Upper lobe of left lung (tissue), 6 donors: Measurements from ENCODE around the gene SEC14L3. TPM values are rescaled to one million over a fixed set of nuclear protein-coding genes. Genes with fewer than 3 reads are reported as not detected.

Source experiments
- ATAC-seq, 2 donors: fragments of 200-7000 bp; cut with Tn5 transposase; one replicate each; pipeline ENCODE4 v1.9.1; 2022; ENCODE audit warnings: mild to moderate bottlenecking in 2 of 2, moderate library complexity in 2 of 2; ENCODE audit not compliant: low FRiP score in 2 of 2
- DNase-seq, 2 donors: peaks; one replicate each; pipeline ENCODE4 v3.0.0-alpha.2; 2019 to 2020
- H3K27ac ChIP-seq, 4 donors: fragments of 200-600 bp; sonication (generic); one replicate each; pipeline ENCODE4 v1.5.1; 2016 to 2019
- H3K27me3 ChIP-seq, 4 donors: fragments of 200-600 bp; sonication (generic); one replicate each; pipeline ENCODE4 v1.5.1; 2017 to 2019
- H3K36me3 ChIP-seq, 4 donors: fragments of 200-600 bp; sonication (generic); one replicate each; pipeline ENCODE4 v1.5.1; 2016 to 2019
- H3K4me1 ChIP-seq, 4 donors: fragments of 200-600 bp; sonication (generic); one replicate each; pipeline ENCODE4 v1.5.1; 2018 to 2019
- H3K4me3 ChIP-seq, 4 donors: fragments of 200-600 bp; sonication (generic); one replicate each; pipeline ENCODE4 v1.5.1; 2017 to 2019; ENCODE audit warnings: mild to moderate bottlenecking in 2 of 4, moderate library complexity in 1 of 4
- H3K9me3 ChIP-seq, 4 donors: fragments of 200-600 bp; sonication (generic); one replicate each; pipeline ENCODE4 v1.5.1; 2018 to 2019
- EP300 ChIP-seq, 4 donors: sonication (generic); formaldehyde crosslinking; IDR thresholded peaks; one replicate each; pipeline ENCODE4 v1.5.1; 2017; ENCODE audit warnings: antibody characterized with exemption in 4 of 4, control low read depth in 2 of 4
- POLR2A ChIP-seq, 4 donors: fragments of 450-650 bp; IDR thresholded peaks; one replicate each; pipeline ENCODE4 v1.5.1; 2016 to 2017; ENCODE audit warnings: antibody characterized with exemption in 4 of 4, mild to moderate bottlenecking in 2 of 4
- POLR2AphosphoS5 ChIP-seq, 2 donors: sonication (generic); formaldehyde crosslinking; IDR thresholded peaks; one replicate each; pipeline ENCODE4 v1.5.1; 2017; ENCODE audit warnings: antibody characterized with exemption in 2 of 2
- WGBS, 2 donors: methylation state at CpG; one replicate each; pipeline ENCODE4 v1.1.5; 2017 to 2018; 5-methylcytosine and 5-hydroxymethylcytosine counted together
- total RNA-seq, 6 donors: library from RNA; depleted of rRNA in 4 of 6; stranded (reverse); fragments of >200 nt in 4 of 6; gene quantifications; one replicate each; pipeline versions ENCODE4 v1.1.0 to v1.2.1, GENCODE V29; 2016 to 2021
- TF ChIP-seq, protein P1 (sequence below), 6 experiments: fragments of 450-650 bp in 4 of 6; fragments of 200-600 bp in 2 of 6; sonication (generic) in 2 of 6; IDR thresholded peaks; one replicate each; pipeline ENCODE4 v1.5.1; 2016 to 2019; ENCODE audit warnings: antibody characterized with exemption in 6 of 6
- donor health status: DM: no; HTN: no; CAD: no; lungs with moderate emphysema.
- donor health status: DM: no; HTN: yes; CAD: no; lungs with severe emphysema.

The SEC14L3 gene
- total RNA-seq, 6 donors from 2014 or later: 0.43 to 2.3 (median 1.1) TPM; not detected in 1

DNA sequence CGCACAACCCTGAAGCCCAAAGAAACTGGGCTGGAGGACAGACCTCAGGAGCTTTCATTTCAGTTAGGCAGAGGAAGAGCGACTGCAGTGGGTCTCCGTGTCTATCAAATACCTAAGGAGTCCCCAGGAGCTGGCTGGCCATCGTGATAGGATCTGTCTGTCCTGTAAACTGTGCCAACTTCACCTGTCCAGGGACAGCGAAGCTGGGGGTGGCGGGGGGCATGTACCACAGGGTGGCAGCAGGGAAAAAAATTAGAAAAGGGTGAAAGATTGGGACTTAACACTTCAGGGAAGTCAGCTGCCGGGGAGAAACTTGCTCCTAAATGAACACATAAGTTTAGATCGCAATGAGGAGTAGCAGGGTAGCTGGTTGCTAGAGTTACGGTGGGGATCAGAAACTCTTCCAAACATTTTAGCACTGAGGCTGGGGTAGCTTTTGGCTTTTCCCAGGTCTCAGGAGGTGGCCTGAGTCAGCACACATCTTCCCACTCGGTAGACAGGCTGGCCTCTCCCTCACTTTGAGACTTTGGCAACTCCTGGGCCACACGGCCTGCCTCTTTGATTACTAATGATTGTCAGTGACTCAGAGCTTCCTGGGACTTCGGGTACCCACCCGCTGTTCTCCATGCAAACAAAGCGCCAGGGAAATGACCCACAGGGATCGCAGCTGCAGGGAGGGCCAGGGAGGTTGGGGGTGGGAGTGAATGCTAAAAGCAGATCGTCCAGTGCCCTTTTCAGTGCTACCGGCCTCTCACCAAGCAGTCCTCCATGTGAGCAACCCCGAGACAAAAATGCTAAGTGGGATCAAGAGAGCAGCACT, 49.1 kb downstream of the SEC14L3 start:
- WGBS, 2 donors: 36 to 46% methylated on average over 13 to 18 of the region's 18 CpGs
- peaks cover 38 to 53% (median 45%) of the 10 kb centered on the region in 4 donors for H3K4me1 ChIP-seq
- peak overlapping the region; percentile 57 to 75 (median 68) for H3K4me3 ChIP-seq

DNA sequence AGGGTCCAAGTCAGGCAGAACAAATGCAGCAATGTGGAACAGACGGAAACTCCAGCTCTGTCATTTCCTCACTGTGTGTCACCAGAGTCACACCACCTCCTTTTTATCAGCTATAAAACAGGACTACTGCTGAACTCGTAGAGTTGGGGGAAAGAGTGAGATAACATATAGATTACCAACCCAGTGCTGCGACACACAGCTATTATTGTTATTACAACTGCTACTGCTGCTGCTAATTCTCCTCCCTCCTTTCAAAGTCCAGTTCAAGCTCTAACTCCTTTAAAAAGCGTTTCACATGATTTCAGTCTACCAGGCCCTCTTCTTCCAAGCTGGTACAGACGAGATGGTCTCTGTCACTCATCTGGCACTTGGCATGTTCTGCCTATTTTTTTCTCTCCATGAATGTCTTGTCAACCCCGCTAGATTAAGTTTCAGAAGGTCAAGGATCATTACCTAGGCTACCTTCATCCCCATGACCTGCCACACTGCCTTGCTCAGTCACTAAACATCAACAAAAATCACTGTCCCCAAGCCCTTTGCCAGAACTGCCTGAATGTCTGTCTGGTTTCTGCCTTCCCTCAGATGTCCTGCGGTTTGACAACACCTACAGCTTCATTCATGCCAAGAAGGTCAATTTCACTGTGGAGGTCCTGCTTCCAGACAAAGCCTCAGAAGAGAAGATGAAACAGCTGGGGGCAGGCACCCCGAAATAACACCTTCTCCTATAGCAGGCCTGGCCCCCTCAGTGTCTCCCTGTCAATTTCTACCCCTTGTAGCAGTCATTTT, 49.9 kb downstream of the SEC14L3 start:
- H3K4me3 ChIP-seq: peak overlapping the region in 1 of 4 donors; percentile 75
- peak overlapping the region; percentile 93 to 98 (median 96) for H3K27ac ChIP-seq
- peaks cover 38 to 52% (median 45%) of the 10 kb centered on the region in 4 donors for H3K4me1 ChIP-seq
- WGBS, 2 donors: 81 to 83% methylated on average over 8 of the region's 8 CpGs
- peaks cover 0 to 23% (median 9%) of the 10 kb centered on the region in 4 donors for H3K36me3 ChIP-seq
- DNase-seq (no peak), ATAC-seq (no peak)
- TF ChIP-seq POLR2A (IDR thresholded peaks at IDR 0.05) (no peak), EP300 (IDR thresholded peaks at IDR 0.05) (no peak), POLR2AphosphoS5 (IDR thresholded peaks at IDR 0.05) (no peak)
- TF ChIP-seq, protein P1, sequence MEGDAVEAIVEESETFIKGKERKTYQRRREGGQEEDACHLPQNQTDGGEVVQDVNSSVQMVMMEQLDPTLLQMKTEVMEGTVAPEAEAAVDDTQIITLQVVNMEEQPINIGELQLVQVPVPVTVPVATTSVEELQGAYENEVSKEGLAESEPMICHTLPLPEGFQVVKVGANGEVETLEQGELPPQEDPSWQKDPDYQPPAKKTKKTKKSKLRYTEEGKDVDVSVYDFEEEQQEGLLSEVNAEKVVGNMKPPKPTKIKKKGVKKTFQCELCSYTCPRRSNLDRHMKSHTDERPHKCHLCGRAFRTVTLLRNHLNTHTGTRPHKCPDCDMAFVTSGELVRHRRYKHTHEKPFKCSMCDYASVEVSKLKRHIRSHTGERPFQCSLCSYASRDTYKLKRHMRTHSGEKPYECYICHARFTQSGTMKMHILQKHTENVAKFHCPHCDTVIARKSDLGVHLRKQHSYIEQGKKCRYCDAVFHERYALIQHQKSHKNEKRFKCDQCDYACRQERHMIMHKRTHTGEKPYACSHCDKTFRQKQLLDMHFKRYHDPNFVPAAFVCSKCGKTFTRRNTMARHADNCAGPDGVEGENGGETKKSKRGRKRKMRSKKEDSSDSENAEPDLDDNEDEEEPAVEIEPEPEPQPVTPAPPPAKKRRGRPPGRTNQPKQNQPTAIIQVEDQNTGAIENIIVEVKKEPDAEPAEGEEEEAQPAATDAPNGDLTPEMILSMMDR (IDR thresholded peaks at IDR 0.05): no peak
- H3K9me3 ChIP-seq: no peaks in the 10 kb centered on the region
- H3K27me3 ChIP-seq: no peaks in the 10 kb centered on the region

More for the DNA sequence above, 49.1 kb downstream of the SEC14L3 start:
- Histone ChIP-seq H3K9me3 (no peaks in the 10 kb centered on the region), H3K27me3 (no peaks in the 10 kb centered on the region), H3K36me3 (peaks cover 0 to 18% (median 9%) of the 10 kb centered on the region in 4 donors), H3K27ac (peak overlapping the region; percentile 93 to 98 (median 96))
- TF ChIP-seq POLR2A (IDR thresholded peaks at IDR 0.05): peak in 1 of 4 donors; percentile 20
- TF ChIP-seq, protein P1 (IDR thresholded peaks at IDR 0.05): no peak
- TF ChIP-seq POLR2AphosphoS5 (IDR thresholded peaks at IDR 0.05): peak; percentile 73 to 76
- peak in 2 of 4 donors; percentile 15 to 74 for TF ChIP-seq EP300 (IDR thresholded peaks at IDR 0.05)
- peak in 1 of 2 donors; percentile 85 for DNase-seq
- ATAC-seq: peak; percentile 27 to 72

DNA sequence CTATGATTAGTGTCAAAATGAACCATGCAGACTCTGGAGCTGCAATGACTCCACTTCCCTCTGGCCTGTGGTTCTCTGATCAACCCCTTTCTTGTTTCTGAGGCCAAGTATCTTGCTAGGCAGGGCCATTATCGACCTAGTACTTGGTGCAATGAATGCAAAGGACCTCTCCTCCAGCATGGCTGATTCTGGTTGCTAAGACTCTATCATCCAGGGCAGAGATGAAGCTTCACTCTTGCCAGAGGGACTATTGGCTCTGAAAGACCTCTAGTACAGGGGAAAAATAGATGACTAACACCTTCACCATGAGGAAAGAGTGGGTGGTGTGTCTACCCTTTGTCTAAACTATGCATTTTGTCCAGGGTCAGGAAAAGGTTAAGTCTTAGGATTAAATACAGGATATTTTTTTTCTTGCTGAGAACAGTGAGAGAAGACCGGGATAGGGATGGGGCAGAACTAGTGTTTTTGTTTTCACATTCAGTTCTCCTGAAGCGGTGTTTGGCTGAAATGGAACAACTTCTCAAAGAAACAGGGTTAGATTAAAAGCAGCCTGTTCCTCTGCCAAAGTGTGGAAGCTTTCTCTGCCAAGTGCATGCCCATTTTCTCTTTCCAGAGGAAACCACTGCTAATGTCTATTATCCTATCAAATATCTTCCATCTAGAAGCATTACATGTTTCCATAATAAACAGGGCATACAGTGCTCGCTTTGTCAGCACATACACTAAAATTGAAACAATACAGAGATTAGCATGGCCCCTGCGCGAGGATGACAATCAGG, 51.3 kb downstream of the SEC14L3 start:
- 64 to 65% methylated on average over 6 of the region's 6 CpGs for WGBS, 2 donors
- ATAC-seq (no peak), DNase-seq (no peak)
- TF ChIP-seq, protein P1 (IDR thresholded peaks at IDR 0.05): no peak
- TF ChIP-seq POLR2A (IDR thresholded peaks at IDR 0.05): no peak
- TF ChIP-seq EP300 (IDR thresholded peaks at IDR 0.05): no peak
- TF ChIP-seq POLR2AphosphoS5 (IDR thresholded peaks at IDR 0.05): no peak
- Histone ChIP-seq H3K27ac (peak overlapping the region in 1 of 4 donors; percentile 98), H3K27me3 (no peaks in the 10 kb centered on the region), H3K9me3 (no peaks in the 10 kb centered on the region), H3K4me3 (no peak overlapping the region), H3K4me1 (peaks cover 29 to 39% (median 36%) of the 10 kb centered on the region in 4 donors), H3K36me3 (peaks cover 9 to 37% (median 19%) of the 10 kb centered on the region in 4 donors)

DNA sequence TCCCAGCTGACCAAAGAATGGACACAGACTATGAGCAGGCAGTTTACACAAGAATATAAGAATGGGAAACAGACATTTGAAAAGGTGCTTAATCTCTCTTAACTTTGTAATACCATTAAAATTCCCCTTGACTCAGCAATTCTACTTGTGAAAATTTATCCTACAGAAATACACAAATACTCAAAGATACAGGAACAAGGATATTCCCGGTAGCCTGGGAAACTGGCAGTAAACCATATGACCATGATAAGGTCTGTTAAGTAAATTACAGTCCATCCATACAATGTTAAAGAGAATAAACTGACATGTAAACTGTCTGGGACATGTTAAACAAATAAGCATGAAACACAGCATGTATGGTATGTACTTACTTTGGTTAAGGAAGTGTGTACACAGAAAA, 55.0 kb downstream of the SEC14L3 start:
- no peak for ATAC-seq
- Histone ChIP-seq H3K36me3 (peaks cover 9 to 55% (median 21%) of the 10 kb centered on the region in 4 donors), H3K4me3 (no peak overlapping the region), H3K9me3 (no peaks in the 10 kb centered on the region), H3K27ac (no peak overlapping the region), H3K4me1 (peaks cover 3 to 12% (median 8%) of the 10 kb centered on the region in 4 donors), H3K27me3 (no peaks in the 10 kb centered on the region)
- TF ChIP-seq POLR2A (IDR thresholded peaks at IDR 0.05) (no peak), POLR2AphosphoS5 (IDR thresholded peaks at IDR 0.05) (no peak), EP300 (IDR thresholded peaks at IDR 0.05) (no peak)
- TF ChIP-seq, protein P1 (IDR thresholded peaks at IDR 0.05): no peak
- no peak for DNase-seq
- 71 to 77% methylated on average over 1 of the region's 1 CpG for WGBS, 2 donors
